HEK293 (cell line): ENCODE measurements around the gene TMEM234.

Experiments used
- CTCF ChIA-PET: fragments of 350-600 bp; formaldehyde crosslinking; extraction: SDS; loops from one replicate; lab custom pipeline; 2021; ENCODE audit warnings: antibody characterized with exemption; lab: Yijun Ruan, JAX
- POLR2A ChIA-PET: fragments of 300-600 bp; formaldehyde crosslinking; extraction: SDS; loops from one replicate; lab custom pipeline; 2020; ENCODE audit warnings: antibody characterized with exemption, inconsistent platforms; lab: Yijun Ruan, JAX
- H3K27ac ChIP-seq: fragments of 200-500 bp; sonication (Bioruptor generic); 2 replicates; pipeline ENCODE4 v1.5.1; 2014; ENCODE audit warnings: low read depth, low read length, control low read depth, inconsistent platforms; ENCODE audit errors: extremely low read depth
- H3K36me3 ChIP-seq, 2 experiments: fragments of 200-500 bp in 1 of 2; sonication (Bioruptor generic) in 1 of 2; 1 replicate in 1 of 2; 2 replicates in 1 of 2; pipeline ENCODE4 v1.5.1; 2014 to 2017; ENCODE audit warnings: inconsistent platforms in 2 of 2, low read length in 2 of 2; ENCODE audit not compliant: control insufficient read depth in 2 of 2, insufficient read depth in 1 of 2
- H3K4me1 ChIP-seq: fragments of 200-500 bp; sonication (Bioruptor generic); 2 replicates; pipeline ENCODE4 v1.5.1; 2014; ENCODE audit warnings: mild to moderate bottlenecking, low read length, inconsistent platforms; ENCODE audit not compliant: control insufficient read depth, insufficient read depth
- H3K4me3 ChIP-seq: 2 replicates; pipeline ENCODE4 v1.5.1; 2011; ENCODE audit warnings: low read depth, mild to moderate bottlenecking, control low read depth, low read length, moderate library complexity
- H3K9me3 ChIP-seq: fragments of 200-500 bp; sonication (Bioruptor generic); 2 replicates; pipeline ENCODE4 v1.5.1; 2014; ENCODE audit warnings: low read depth, low read length, inconsistent platforms; ENCODE audit not compliant: control insufficient read depth, insufficient read depth
- GLIS1 ChIP-seq: fragments of 450-650 bp; formaldehyde crosslinking; IDR thresholded peaks from 2 replicates; pipeline ENCODE4 v1.5.1; 2016; ENCODE audit warnings: missing biosample characterization, missing genetic modification characterization
- PRDM10 ChIP-seq: fragments of 450-650 bp; formaldehyde crosslinking; IDR thresholded peaks from 2 replicates; pipeline ENCODE4 v1.5.1; 2016; ENCODE audit warnings: missing biosample characterization, missing genetic modification characterization
- ZBTB10 ChIP-seq: fragments of 450-650 bp; formaldehyde crosslinking; IDR thresholded peaks from 2 replicates; pipeline ENCODE4 v1.5.1; 2016; ENCODE audit warnings: missing biosample characterization, missing genetic modification characterization
- ZIC2 ChIP-seq: fragments of 450-650 bp; formaldehyde crosslinking; IDR thresholded peaks from 2 replicates; pipeline ENCODE4 v1.5.1; 2016; ENCODE audit warnings: missing biosample characterization, missing genetic modification characterization
- ZNF10 ChIP-seq: fragments of 450-650 bp; formaldehyde crosslinking; IDR thresholded peaks from 2 replicates; pipeline ENCODE4 v1.5.1; 2017; ENCODE audit warnings: missing biosample characterization, missing genetic modification characterization
- ZNF214 ChIP-seq: fragments of 450-650 bp; formaldehyde crosslinking; IDR thresholded peaks from 2 replicates; pipeline ENCODE4 v1.5.1; 2017; ENCODE audit warnings: missing biosample characterization, mild to moderate bottlenecking, missing genetic modification characterization, borderline replicate concordance
- ZNF394 ChIP-seq: fragments of 450-650 bp; formaldehyde crosslinking; IDR thresholded peaks from 2 replicates; pipeline ENCODE4 v1.5.1; 2016; ENCODE audit warnings: missing biosample characterization, missing genetic modification characterization, mild to moderate bottlenecking, moderate library complexity, borderline replicate concordance
- ZNF600 ChIP-seq: fragments of 450-650 bp; formaldehyde crosslinking; IDR thresholded peaks from 2 replicates; pipeline ENCODE4 v1.5.1; 2016; ENCODE audit warnings: missing biosample characterization, missing genetic modification characterization
- ZSCAN5A ChIP-seq: fragments of 450-650 bp; formaldehyde crosslinking; IDR thresholded peaks from 2 replicates; pipeline ENCODE4 v1.5.1; 2016; ENCODE audit warnings: missing biosample characterization, missing genetic modification characterization

TMEM234 gene

GRCh38 chr1:32199717-32200072, 22.5 kb downstream of the TMEM234 start:
- no peaks in the 10 kb centered on the region; the same call in 1 of the 2 replicates for H3K4me1 ChIP-seq
- peak; percentile 33; the same call in 1 of the 2 replicates for TF ChIP-seq ZNF600 (tag by site-specific recombination)
- TF ChIP-seq ZNF10 (tag by site-specific recombination) = 0 out of 2 replicates have a peak, but pooled peaks have one; percentile 71
- TF ChIP-seq ZSCAN5A (tag by site-specific recombination) = no peak
- no peak overlapping the region for H3K4me3 ChIP-seq
- peaks cover 0 to 60% of the 10 kb centered on the region in 2 experiments; a peak in 1 of 3 replicates for H3K36me3 ChIP-seq
- no peak overlapping the region for H3K27ac ChIP-seq
- H3K9me3 ChIP-seq = no peaks in the 10 kb centered on the region
- POLR2A ChIA-PET = interaction anchor here (0.6 to 5.0 kb wide), 8 partner anchors 9 to 136 kb away, joined by 4 to 25 read pairs (median 8); partner anchors contain the start of genes DCDC2B, KPNA6, MARCKSL1 and TXLNA
- CTCF ChIA-PET = interaction anchor here (0.8 kb wide), 1 partner anchor 49 kb away, joined by 4 read pairs; no protein-coding TSS in a partner anchor

- peaks cover 0 to 60% of the 10 kb centered on the region in 2 experiments; a peak in 1 of 3 replicates for H3K36me3 ChIP-seq
- no peaks in the 10 kb centered on the region; the same call in 1 of the 2 replicates for H3K4me1 ChIP-seq
- no peak for TF ChIP-seq ZBTB10
- TF ChIP-seq PRDM10 (tag by site-specific recombination) = peak; percentile 42; the same call in 1 of the 2 replicates
- peak; percentile 54 for TF ChIP-seq ZIC2 (tag by site-specific recombination)
- 0 out of 2 replicates have a peak, but pooled peaks have one; percentile 12 for TF ChIP-seq ZNF394
- TF ChIP-seq GLIS1 (tag by site-specific recombination) = peak; percentile 34; the same call in 1 of the 2 replicates
- TF ChIP-seq ZNF214 (tag by site-specific recombination) = no peak
- TF ChIP-seq, all 188 proteins: peak for 4
- Histone ChIP-seq H3K9me3 (no peaks in the 10 kb centered on the region), H3K27ac (no peak overlapping the region), H3K4me3 (no peak overlapping the region)
- ChIA-PET CTCF (interaction anchor here (0.7 kb wide), 1 partner anchor 11 kb away, joined by 4 read pairs; no protein-coding TSS in a partner anchor), POLR2A (interaction anchor here (1.2 to 5.0 kb wide), 5 partner anchors 10 to 137 kb away, joined by 4 to 25 read pairs (median 8); partner anchors contain the start of genes DCDC2B, MARCKSL1 and TXLNA)
Measured at GRCh38 chr1:32199043-32199716, 23.0 kb downstream of the TMEM234 start.
